RPMI8226 (cell line): Measurements from ENCODE around the gene TENT4B.
A peak's percentile ranks its signal among the peaks of the same experiment; 100 is the strongest.
"Not testable (repeated sequence)": the region's sequence is repeated elsewhere in the genome, so short reads cannot be mapped to it uniquely, and the experiment has no call there.

Experiments used
- DNase-seq: peaks from one replicate; pipeline ENCODE4 v3.0.0-alpha.2; 2015

Gene TENT4B

DNA sequence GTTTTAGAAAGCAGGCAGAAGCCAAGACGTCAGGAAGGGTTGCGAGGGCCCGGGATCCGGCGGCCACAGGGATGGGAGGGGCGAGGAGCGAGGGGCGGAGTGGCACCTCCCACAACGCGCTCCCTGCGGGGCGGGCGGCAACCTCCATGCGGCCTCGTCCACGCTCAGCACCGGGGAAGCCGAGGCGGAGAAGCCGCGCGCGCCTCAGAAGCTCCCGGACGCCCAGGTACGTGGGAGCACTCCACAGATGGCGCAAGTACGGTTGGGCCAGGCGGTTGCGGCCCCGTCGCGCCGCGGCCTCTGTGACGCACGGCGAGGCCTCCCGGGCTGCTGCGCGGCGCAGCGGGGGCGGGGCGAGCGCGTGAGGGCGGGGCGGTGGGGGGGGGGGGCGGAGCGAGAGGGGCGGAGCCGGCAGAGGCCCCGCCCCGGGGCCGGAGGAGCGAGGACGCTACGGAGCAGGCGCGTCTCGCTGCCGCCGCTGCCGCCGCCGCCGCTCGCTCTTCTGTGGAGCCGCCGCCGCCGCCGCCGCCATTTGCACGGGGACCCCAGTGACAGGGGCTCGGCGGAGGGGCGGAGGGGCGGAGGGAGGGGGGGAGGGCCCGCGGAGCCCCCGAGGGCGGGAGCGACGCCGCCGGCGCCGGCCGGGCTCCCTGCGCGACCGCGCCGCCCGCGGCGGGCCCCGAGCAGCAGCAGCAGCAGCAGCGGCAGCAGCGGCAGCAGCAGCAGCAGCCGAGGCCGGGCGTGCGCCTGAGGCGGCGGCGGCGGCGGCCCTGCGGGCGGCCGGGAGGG lies at the start of gene TENT4B:
Gene TENT4B (plus strand): TSS at position 500 of the 789 bp plus-strand sequence. CDS start 316 bp downstream, outside the sequence.
- peak; percentile 91 for DNase-seq

- no peak for DNase-seq
Measured at GRCh38 chr16:50103764-50104163, 49.3 kb upstream of the TENT4B start.

DNA sequence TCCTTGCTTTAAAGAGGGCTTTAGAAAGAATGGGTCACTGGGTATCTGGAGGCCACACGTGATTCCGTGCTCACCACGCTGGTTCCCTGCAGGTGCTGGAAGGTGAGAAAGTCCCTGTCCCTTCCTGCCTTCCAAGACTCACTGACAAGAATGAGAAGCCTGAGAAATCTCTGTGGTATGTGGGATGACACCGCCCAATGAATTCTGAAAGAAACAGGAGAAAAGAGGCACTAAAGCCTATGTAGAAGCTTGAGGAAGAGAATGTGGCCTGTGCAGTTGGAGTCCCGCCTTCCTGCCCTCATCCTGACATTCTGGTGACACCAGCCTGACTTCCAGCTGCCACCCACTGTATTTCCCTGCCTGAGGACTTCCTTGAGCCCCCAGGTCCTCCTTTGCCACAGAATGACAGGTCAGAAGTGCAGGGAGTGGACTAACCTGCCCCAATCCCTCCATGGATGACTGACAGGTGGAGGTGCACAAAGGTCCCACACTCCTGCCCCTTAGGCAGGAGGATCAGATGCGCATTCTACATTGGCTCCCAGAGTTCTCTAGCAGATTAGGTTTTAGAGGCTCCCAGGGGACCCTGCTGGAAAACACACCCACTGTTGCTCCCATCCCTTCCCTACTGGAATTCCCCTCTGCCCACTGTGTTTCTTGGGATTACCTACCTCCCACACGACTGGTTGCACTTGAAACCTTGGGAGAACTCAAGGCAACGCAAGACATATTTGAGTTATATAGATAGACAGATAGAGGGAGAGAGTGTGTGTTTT lies 38.6 kb upstream of the TENT4B start:
- DNase-seq, result no peak

DNA sequence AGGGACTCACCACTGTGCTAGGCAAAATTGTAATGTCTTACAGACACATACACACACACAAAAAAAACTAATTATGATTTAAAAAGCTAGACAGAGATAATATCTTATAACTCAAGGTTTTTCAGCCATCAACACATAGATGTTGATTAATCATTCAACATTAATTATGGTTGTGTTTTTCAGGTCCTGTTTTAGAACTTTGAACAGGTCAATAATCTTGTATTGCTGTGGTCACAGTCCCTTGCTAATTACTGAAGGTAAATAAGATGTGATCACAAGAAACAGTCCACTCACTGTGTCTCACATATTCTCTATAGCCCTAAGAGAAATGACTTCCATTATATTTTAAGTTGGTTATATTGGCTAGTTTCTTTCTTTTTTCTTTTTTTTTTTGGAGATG lies 32.4 kb upstream of the TENT4B start:
- DNase-seq, result no peak

- DNase-seq, result peak; percentile 81
Measured at GRCh38 chr16:50121278-50121677, 31.8 kb upstream of the TENT4B start.

DNA sequence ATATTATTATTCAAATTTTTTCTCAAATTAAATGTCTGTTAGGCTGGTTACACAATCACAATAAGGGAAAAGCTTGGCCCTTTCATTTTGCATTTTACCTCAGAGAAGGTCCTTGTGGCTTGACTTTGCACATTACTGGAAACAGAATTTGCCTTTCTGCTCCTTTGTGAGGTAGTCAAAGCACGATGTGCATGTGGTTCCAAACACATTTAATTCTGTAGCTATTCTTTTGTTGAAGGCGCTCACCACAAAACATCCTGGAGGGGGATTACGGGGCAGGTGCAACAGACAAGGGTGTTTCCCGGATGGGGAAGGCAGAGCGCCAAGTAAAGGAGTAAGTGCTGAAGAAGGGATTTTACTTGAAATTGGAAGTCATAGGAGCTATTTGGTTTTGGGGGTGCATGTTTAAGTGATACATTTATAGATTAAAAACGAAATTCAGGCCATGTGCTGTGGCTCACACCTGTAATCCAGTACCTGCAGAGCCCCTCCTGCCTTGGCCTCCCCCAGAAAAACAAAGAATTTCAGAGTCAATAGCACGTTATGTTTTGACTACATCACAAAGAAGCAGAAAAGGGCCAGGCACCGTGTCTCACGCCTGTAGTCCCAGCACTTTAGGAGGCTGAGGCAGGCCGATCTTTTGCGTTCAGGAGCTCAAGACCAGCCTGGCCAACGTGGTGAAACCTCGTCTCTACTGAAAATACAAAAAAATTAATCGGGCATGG lies 31.2 kb upstream of the TENT4B start:
- DNase-seq, result peak; percentile 98

GRCh38 chr16:50123417-50123816 lies 29.7 kb upstream of the TENT4B start:
- no peak for DNase-seq

- no peak for DNase-seq
Measured at GRCh38 chr16:50124769-50125168, 28.3 kb upstream of the TENT4B start.

GRCh38 chr16:50126183-50126582 lies 26.9 kb upstream of the TENT4B start:
- no peak for DNase-seq

- DNase-seq, result not testable (repeated sequence)
Measured at GRCh38 chr16:50132571-50132970, 20.5 kb upstream of the TENT4B start.

DNA sequence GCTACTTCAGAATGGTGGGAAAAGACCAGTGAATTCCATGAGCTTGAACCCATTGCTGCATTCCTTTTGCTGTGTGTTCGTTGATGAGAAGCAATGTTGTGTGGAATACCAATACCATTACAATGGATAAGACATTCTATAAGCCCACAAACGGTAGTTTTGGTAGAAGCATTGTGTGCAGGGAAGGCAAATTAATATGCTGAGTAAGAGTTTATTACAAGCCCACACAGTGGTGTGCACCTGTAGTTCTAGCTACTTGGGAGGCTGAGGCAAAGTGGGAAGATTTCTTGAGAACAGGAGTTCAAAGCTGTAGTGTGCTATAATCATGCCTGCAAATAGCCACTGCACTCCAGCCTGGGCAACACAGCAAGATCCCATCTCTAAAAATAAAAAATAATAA lies 19.9 kb upstream of the TENT4B start:
- no peak for DNase-seq

DNA sequence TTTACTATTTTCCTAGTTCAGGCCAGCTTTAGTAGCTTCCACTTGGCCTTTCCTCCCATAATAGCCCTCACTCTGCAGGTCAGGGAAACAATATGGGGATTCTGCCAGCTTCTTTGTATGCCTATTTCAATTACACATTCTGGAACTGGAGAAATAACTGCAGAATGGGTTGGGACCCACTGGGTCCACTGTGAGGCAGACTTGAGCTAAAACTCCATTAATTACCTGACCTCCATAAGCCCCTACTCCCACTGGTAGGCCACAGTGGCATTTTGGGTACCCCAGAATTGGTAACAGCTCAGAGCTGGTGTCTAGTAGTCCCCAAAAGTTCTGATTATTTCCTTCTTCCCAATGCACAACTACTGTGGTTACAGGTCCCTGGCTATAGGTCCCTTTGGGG lies 16.7 kb upstream of the TENT4B start:
- DNase-seq, result no peak

DNA sequence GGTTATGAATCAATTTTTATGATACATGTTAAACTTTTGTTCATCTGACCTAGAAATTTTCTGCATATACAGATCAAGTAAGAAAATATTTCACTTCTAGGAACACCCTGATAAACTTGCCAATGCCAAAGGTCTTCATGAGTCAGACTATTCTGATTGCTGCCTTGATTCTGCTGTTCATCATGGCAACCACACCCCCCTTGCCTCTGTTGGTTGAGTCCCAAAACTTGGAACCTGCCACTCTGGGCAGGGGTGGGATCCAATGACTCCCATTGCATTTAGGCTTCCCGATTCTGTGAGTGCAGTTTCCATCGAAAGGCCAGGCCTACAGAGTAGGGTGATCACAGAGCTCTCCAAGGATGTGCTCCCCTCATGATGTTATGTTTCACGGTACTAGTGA lies 15.8 kb upstream of the TENT4B start:
- no peak for DNase-seq

DNA sequence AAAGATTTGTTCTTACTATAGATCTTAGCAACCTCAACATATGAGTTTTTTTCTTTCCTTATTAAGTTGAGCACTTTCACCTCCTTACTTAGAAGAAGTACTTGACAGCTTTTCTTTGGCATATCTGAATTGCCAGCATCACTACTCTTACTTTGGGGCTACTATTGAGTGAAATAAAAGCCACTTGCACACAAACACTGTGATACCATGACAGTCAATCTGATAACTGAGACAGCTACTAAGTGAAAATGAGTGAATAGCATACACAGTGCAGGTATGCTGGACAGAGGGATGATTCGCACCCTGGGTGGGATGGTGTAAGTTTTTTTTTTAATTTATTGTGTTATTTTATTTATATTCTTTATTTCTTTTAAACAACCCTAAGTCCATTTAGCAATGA lies 13.5 kb upstream of the TENT4B start:
- DNase-seq, result no peak

DNA sequence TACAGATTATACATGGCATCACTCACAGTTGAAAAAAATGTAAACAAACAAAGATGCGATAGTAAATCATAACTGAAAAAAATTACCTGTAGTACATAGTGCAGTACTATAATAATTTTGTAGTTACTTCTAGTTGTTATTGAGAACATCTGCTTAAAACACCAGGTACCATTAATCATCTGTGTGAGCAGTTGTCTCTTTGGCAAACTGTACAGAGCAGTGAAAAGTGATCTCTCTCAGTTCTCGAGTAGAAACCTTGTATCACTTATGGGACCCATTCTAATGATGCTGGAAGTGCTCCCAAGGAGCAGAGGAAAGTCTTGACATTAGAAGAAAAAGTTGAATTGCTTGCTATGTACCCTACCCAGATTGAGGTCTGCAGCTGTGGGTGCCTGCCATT lies 8.9 kb upstream of the TENT4B start:
- no peak for DNase-seq

- peak; percentile 40 for DNase-seq
Measured at GRCh38 chr16:50146479-50147435, 6.3 kb upstream of the TENT4B start.

GRCh38 chr16:50151322-50151721 lies 1.8 kb upstream of the TENT4B start:
- DNase-seq, result no peak

- no peak for DNase-seq
Measured at GRCh38 chr16:50151756-50152155, 1.4 kb upstream of the TENT4B start.

- peak; percentile 78 for DNase-seq
Measured at GRCh38 chr16:50152351-50152806, 727 bp upstream of the TENT4B start.

- peak; percentile 54 for DNase-seq
Measured at GRCh38 chr16:50153596-50154419, 702 bp downstream of the TENT4B start.

- DNase-seq, result peak; percentile 48
Measured at GRCh38 chr16:50154420-50154950, 1.4 kb downstream of the TENT4B start.
